H1 (cell line): ENCODE measurements around the gene SERPINE2. TPM values are rescaled to one million over a fixed set of nuclear protein-coding genes. Genes with fewer than 3 reads are reported as not detected.

ENCODE experiments used
- ASH2L ChIP-seq: fragments of 200-600, 300-600 bp; sonication (generic); IDR thresholded peaks from one replicate; pipeline ENCODE4 v1.7.1; 2017; ENCODE audit warnings: low read length
- BACH1 ChIP-seq: IDR thresholded peaks from 2 replicates; pipeline ENCODE4 v1.6.1; 2012; ENCODE audit warnings: low read length, improper control_type of control experiment
- BRCA1 ChIP-seq: IDR thresholded peaks from 2 replicates; pipeline ENCODE4 v1.6.1; 2012; ENCODE audit warnings: low read depth, low read length, improper control_type of control experiment
- PHF8 ChIP-seq: fragments of 200-600 bp; sonication (generic); conservative IDR thresholded peaks from 2 replicates; pipeline ENCODE4 v1.7.1; 2012; ENCODE audit warnings: low read depth, mild to moderate bottlenecking, inconsistent platforms, low read length, moderate library complexity
- POU5F1 ChIP-seq: IDR thresholded peaks from 2 replicates; pipeline ENCODE4 v1.6.1; 2011; ENCODE audit warnings: low read depth, mild to moderate bottlenecking, low read length, moderate library complexity
- RXRA ChIP-seq: IDR thresholded peaks from 2 replicates; pipeline ENCODE4 v1.6.1; 2011; ENCODE audit warnings: low read depth, mild to moderate bottlenecking, low read length, moderate library complexity; ENCODE audit not compliant: insufficient read depth
- SRF ChIP-seq: IDR thresholded peaks from 2 replicates; pipeline ENCODE4 v1.6.1; 2011; ENCODE audit warnings: mild to moderate bottlenecking, low read depth, low read length, moderate library complexity
- polyA plus RNA-seq, 7 experiments: library from polyadenylated mRNA; depleted of rRNA in 3 of 7; stranded (reverse) in 5 of 7; unstranded in 2 of 7; fragments of >200 nt in 5 of 7; fragments of 200-250 nt in 2 of 7; gene quantifications; 1 replicate in 5 of 7; 2 replicates in 1 of 7; 4 replicates in 1 of 7; pipeline versions ENCODE4 v1.2.1 to v1.2.3, GENCODE V29; 2011 to 2013; ENCODE audit warnings: missing spikeins in 2 of 7, mixed read lengths in 2 of 7
- total RNA-seq: library from RNA; stranded (reverse); fragmentation: NEBNext Ultra II Directional; extraction: Animal tissue kit (Norgen Biotek cat#: 25700); gene quantifications from 2 replicates; pipeline ENCODE4 v1.2.1, GENCODE V29; 2021

SERPINE2 gene
- total and polyA plus RNA-seq, 2 of the 8 experiments (the other 6 are each of a cell fraction or from before 2014, with no cell fraction given) = 26.2 to 76.0 TPM

GRCh38 chr2:223989856-223990232, 49.2 kb downstream of the SERPINE2 start (continued):
- no peak for TF ChIP-seq BRCA1
- no peak for TF ChIP-seq PHF8
- no peak for TF ChIP-seq BACH1
- no peak for TF ChIP-seq SRF
- no peak for TF ChIP-seq POU5F1
- no peak for TF ChIP-seq ASH2L
- TF ChIP-seq RXRA = no peak
